Activated CD4-positive, alpha-beta T cell treated with anti-CD3 and anti-CD28 coated beads for 36 hours (primary cell): ENCODE data around the gene CD9. TPM values are rescaled to one million over a fixed set of nuclear protein-coding genes. Genes with fewer than 3 reads are reported as not detected.
"Not testable (repeated sequence)": the region's sequence is repeated elsewhere in the genome, so short reads cannot be mapped to it uniquely, and the experiment has no call there.

ENCODE experiments used
- ATAC-seq: fragments of 200-7000 bp; cut with Tn5 transposase; one replicate; pipeline ENCODE4 v1.10.0; 2021; ENCODE audit warnings: mild to moderate bottlenecking, moderate library complexity
- CTCF ChIA-PET: fragments of 350-600 bp; sonication (Branson Sonifier 250); formaldehyde crosslinking; loops from one replicate; lab custom pipeline; 2021; ENCODE audit warnings: antibody characterized with exemption; lab: Charles Lee
- POLR2A ChIA-PET: fragments of 350-600 bp; sonication (Branson Sonifier 250); formaldehyde crosslinking; loops from one replicate; lab custom pipeline; 2021; ENCODE audit warnings: antibody characterized with exemption, inconsistent platforms; lab: Charles Lee
- DNase-seq: peaks from one replicate; pipeline ENCODE4 v3.0.0-alpha.2; 2020
- H3K27ac Mint-ChIP-seq: one replicate; pipeline ENCODE4 v1.8.0; 2021; ENCODE audit warnings: mixed read lengths
- H3K27me3 Mint-ChIP-seq: one replicate; pipeline ENCODE4 v1.8.0; 2021; ENCODE audit warnings: mixed read lengths
- H3K36me3 Mint-ChIP-seq: one replicate; pipeline ENCODE4 v1.8.0; 2021; ENCODE audit warnings: low read depth, mixed read lengths
- H3K4me1 Mint-ChIP-seq: one replicate; pipeline ENCODE4 v1.8.0; 2021; ENCODE audit warnings: mixed read lengths
- H3K4me3 Mint-ChIP-seq: one replicate; pipeline ENCODE4 v1.8.0; 2021; ENCODE audit warnings: mild to moderate bottlenecking, moderate library complexity, mixed read lengths
- H3K9me3 Mint-ChIP-seq: one replicate; pipeline ENCODE4 v1.8.0; 2021; ENCODE audit warnings: low read depth, mixed read lengths
- intact Hi-C, 2 experiments: fragments of 100-400 bp; cut with DNase I in 1 of 2; cut with micrococcal nuclease in 1 of 2; formaldehyde crosslinking; loops; one replicate each; pipeline versions ENCODE4 v1.14.2 to v1.15.1; 2022 to 2024; cut with DNase I, micrococcal nuclease
- total RNA-seq, 2 experiments: library from RNA; stranded (reverse); gene quantifications; one replicate each; pipeline ENCODE4 v1.2.3, GENCODE V29; 2021

The CD9 gene, protein sequence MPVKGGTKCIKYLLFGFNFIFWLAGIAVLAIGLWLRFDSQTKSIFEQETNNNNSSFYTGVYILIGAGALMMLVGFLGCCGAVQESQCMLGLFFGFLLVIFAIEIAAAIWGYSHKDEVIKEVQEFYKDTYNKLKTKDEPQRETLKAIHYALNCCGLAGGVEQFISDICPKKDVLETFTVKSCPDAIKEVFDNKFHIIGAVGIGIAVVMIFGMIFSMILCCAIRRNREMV
- 10 to 100 TPM; 11.5 to 12.8 TPM for total RNA-seq

DNA sequence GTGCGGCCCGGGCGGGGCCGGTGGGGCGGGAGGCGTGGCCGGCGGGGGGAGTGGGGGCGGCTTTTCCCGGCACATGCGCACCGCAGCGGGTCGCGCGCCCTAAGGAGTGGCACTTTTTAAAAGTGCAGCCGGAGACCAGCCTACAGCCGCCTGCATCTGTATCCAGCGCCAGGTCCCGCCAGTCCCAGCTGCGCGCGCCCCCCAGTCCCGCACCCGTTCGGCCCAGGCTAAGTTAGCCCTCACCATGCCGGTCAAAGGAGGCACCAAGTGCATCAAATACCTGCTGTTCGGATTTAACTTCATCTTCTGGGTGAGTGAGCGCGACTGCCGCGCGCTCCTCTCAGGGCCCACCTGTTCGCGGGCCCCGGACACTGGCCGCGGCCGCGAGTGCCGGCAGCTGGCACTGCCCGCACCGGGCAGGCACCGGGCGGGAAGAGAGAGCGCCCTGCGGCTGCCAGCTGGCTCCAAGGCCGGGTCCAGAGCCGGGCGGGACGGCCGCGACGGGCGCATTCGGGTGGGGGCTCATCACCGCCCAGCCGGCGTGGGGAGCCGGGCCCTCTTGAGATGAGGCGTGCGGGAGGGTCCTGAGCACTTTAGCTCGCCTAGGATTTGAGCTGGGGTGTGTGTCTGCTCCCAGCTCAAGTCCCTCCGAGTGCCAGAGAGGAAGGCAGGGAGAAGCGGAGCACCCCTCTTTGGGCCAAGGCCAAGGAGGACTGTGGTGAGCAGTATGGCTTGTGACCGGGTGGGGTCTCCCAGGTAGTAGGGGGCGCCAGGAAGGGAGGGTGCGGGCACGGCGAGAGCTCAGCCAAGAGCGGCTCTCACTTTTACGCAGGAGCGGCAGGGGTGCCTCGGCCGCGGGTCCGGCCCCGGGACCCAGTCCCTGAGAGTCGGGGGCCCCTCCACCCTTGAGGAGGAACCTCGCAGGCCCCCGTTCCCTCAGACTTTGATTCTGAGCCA lies at the start of gene CD9:
Gene CD9, plus strand, starts transcription at position 145 of the 957 bp plus-strand sequence. Its CDS starts 100 bp downstream, at position 245.
- Mint-ChIP-seq H3K4me1 (peaks cover 21% of the 10 kb centered on the region), H3K36me3 (no peaks in the 10 kb centered on the region), H3K9me3 (no peaks in the 10 kb centered on the region), H3K27me3 (peaks cover 36% of the 10 kb centered on the region), H3K27ac (peak within 1 kb of the TSS; percentile 2), H3K4me3 (peak within 1 kb of the TSS; percentile 58)
- POLR2A ChIA-PET = no interaction called here
- CTCF ChIA-PET = interaction anchor here (0.6 to 2.0 kb wide), 11 partner anchors 12 to 293 kb away, joined by 3 to 11 read pairs (median 3); no protein-coding TSS in a partner anchor
- DNase-seq (peak; percentile 66), ATAC-seq (peak; percentile 55)
- intact Hi-C loops = no loop called here

DNA sequence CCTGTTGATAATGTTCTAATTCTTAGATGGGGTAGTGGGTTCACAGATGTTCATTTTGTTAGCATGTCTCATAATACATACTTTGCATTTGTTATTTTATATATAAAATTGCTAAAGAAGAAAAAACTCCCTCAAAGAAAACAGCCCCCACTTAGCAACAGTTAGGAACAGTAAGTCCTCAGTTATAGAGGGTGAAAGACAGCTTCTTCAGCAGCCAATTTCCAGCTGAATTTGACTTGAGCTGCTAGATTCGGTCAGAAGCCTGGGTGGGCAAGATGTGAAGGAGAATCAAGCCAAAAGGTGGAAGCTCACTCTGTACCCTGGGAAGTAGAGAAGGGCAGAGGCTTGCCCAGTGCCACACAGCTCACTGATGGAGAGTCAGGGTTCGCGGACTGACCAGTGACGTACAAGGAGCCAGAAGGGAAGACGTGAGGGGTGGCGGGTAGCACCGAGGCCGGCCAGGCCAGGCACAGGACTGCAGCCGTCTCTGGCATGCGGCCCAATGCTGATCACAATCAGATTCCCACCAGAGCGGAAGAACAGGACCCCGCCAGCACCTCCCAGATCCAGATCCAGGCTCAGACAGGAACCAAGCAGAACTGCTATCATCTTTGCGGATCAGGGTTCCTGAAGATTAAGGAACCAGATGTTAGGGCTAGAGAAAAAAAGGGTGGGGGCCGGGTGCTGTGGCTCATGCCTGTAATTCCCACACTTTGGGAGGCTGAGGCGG lies 45.3 kb upstream of the CD9 start:
- intact Hi-C loops = no loop called here
- H3K27me3 Mint-ChIP-seq = no peaks in the 10 kb centered on the region
- H3K36me3 Mint-ChIP-seq = no peaks in the 10 kb centered on the region
- H3K4me1 Mint-ChIP-seq = peaks cover 8% of the 10 kb centered on the region
- DNase-seq = no peak
- no peaks in the 10 kb centered on the region for H3K9me3 Mint-ChIP-seq
- ATAC-seq = no peak
- ChIA-PET POLR2A (no interaction called here), CTCF (interaction anchor here (1.4 kb wide), 1 partner anchor 40 kb away, joined by 3 read pairs; no protein-coding TSS in a partner anchor)
- H3K4me3 Mint-ChIP-seq = no peak overlapping the region
- H3K27ac Mint-ChIP-seq = no peak overlapping the region

DNA sequence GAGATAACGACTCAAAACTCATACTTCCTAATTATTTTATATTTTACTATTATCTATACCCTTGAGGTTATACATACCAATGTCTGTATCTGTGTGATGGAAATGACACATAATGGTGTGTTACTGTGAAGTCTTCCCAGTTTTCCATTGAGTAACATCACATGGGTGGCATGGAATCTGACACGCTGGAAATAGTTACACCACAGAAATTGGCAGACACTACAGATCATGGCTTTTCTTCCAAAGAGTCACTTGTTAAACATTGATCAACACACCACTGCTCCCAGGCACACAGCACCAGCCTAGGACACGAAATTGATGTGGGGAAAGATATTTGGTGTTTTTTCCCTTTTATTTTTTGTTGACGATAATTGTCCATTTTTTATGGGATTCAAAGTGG lies 42.7 kb upstream of the CD9 start:
- Mint-ChIP-seq H3K27me3 (no peaks in the 10 kb centered on the region), H3K36me3 (no peaks in the 10 kb centered on the region), H3K4me3 (no peak overlapping the region), H3K9me3 (no peaks in the 10 kb centered on the region), H3K4me1 (peaks cover 8% of the 10 kb centered on the region), H3K27ac (no peak overlapping the region)
- intact Hi-C loops = no loop called here
- ATAC-seq = no peak
- DNase-seq = no peak
- ChIA-PET CTCF (interaction anchor here (0.6 to 1.0 kb wide), 2 partner anchors 43 to 77 kb away, joined by 3 read pairs; no protein-coding TSS in a partner anchor), POLR2A (interaction anchor here (0.6 kb wide), 1 partner anchor 137 kb away, joined by 4 read pairs; no protein-coding TSS in a partner anchor)

DNA sequence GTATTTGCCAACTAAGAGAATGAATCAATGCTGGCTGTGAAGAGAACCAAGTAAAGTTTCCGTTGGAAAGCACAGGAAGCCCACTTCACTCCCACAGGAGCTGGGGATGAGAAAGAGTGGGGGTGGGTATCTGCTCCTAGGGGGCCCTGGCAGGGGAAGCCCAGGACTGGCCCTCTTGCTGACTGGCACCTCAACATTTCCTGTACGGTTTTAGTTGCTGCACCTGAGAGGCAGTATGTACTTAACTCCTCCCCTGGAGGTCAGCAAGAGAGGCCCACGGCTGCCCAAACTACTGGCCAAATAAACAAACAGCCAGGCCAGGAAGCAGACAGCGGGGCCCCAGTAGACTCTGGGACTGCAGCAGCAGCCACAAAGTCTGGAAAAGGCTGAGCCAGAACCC lies 41.9 kb upstream of the CD9 start:
- H3K4me3 Mint-ChIP-seq = no peak overlapping the region
- POLR2A ChIA-PET = interaction anchor here (0.6 kb wide), 1 partner anchor 136 kb away, joined by 4 read pairs; no protein-coding TSS in a partner anchor
- no peaks in the 10 kb centered on the region for H3K9me3 Mint-ChIP-seq
- no peaks in the 10 kb centered on the region for H3K27me3 Mint-ChIP-seq
- intact Hi-C loops = no loop called here
- peaks cover 8% of the 10 kb centered on the region for H3K4me1 Mint-ChIP-seq
- H3K27ac Mint-ChIP-seq = no peak overlapping the region
- ATAC-seq (no peak), DNase-seq (no peak)
- H3K36me3 Mint-ChIP-seq = no peaks in the 10 kb centered on the region
- CTCF ChIA-PET = interaction anchor here (0.6 to 1.0 kb wide), 3 partner anchors 27 to 53 kb away, joined by 3 read pairs; no protein-coding TSS in a partner anchor

DNA sequence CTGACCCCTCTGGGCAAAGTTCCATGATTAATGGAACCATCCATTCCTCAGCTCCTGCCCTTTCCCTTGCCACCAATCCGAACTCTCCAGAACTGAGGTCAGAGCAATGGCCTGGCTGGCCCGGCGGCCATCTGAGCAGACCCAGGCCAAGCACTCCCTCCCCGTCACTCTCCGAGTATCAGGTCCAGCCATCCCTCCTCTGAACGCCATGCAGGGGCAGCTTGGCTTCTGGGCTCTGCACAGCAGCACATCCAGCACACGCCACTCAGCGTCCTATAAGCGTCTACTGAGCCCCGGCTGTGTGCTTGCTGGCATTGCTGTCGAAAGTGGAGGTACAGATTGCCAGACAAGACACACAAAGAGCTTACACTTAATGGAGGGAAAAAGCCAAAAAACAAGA lies 41.5 kb upstream of the CD9 start:
- Mint-ChIP-seq H3K27me3 (no peaks in the 10 kb centered on the region), H3K4me3 (no peak overlapping the region), H3K4me1 (peaks cover 8% of the 10 kb centered on the region), H3K36me3 (no peaks in the 10 kb centered on the region), H3K27ac (no peak overlapping the region), H3K9me3 (no peaks in the 10 kb centered on the region)
- intact Hi-C loops = no loop called here
- ATAC-seq = no peak
- CTCF ChIA-PET = interaction anchor here (0.7 kb wide), 1 partner anchor 53 kb away, joined by 3 read pairs; no protein-coding TSS in a partner anchor
- DNase-seq = no peak
- POLR2A ChIA-PET = no interaction called here

DNA sequence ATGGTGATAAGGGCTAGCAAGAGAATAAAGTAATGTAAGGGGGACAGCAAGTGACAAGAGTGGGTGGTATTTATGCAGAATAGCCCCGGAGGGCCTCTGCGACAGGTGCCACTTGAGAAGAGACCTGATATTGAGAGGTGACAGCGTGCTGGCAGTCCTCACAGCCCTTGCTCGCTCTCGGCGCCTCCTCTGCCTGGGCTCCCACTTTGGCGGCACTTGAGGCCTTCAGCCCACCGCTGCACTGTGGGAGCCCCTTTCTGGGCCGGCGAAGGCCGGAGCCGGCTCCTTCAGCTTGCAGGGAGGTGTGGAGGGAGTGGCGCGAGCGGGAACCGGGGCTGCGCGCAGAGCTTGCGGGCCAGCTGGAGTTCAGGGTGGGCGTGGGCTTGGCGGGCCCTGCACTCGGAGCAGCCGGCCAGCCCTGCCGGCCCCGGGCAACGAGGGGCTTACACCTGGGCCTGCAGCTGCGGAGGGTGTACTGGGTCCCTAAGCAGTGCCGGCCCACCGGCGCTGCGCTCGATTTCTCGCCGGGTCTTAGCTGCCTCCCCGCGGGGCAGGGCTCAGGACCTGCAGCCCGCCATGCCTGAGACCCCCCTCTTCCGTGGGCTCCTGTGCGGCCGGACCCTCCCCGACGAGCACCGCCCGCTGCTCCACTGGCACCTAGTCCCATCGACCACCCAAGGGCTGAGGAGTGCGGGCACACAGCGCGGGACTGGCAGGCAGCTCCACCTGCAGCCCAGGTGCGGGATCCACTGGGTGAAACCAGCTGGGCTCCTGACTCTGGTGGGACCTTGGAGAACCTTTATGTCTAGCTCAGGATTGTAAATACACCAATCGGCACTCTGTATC lies 40.8 kb upstream of the CD9 start:
- CTCF ChIA-PET = interaction anchor here (0.7 kb wide), 1 partner anchor 52 kb away, joined by 3 read pairs; no protein-coding TSS in a partner anchor

DNA sequence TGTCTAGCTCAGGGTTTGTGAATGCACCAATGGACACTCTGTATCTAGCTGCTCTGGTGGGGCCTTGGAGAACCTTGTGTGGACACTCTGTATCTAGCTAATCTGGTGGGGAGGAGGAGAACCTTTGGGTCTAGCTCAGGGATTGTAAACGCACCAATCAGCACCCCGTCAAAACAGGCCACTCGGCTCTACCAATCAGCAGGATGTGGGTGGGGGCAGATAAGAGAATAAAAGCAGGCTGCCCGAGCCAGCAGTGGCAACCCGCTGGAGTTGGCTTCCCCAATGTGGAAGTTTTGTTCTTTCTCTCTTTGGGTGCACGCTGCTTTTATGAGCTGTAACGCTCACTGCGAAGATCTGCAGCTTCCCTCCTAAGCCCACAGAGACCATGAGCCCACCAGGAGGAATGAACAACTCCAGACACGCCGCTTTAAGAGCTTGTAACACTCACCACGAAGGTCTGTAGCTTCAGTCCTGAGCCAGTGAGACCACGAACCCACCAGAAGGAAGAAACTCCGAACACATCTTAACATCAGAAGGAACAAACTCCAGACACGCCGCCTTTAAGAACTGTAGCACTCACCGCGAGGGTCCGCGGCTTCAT lies 40.1 kb upstream of the CD9 start:
- H3K4me3 Mint-ChIP-seq, ATAC-seq, H3K27me3 Mint-ChIP-seq, POLR2A ChIA-PET, H3K9me3 Mint-ChIP-seq, H3K4me1 Mint-ChIP-seq, DNase-seq, H3K36me3 Mint-ChIP-seq, CTCF ChIA-PET, H3K27ac Mint-ChIP-seq: not testable (repeated sequence)
- intact Hi-C loops = loop anchor here in 1 of 2 experiments (10.0 kb wide), 1 partner anchor 95 kb away; no protein-coding TSS in a partner anchor

More for the DNA sequence above, 40.8 kb upstream of the CD9 start:
- H3K4me1 Mint-ChIP-seq, H3K4me3 Mint-ChIP-seq, H3K36me3 Mint-ChIP-seq, H3K9me3 Mint-ChIP-seq, H3K27ac Mint-ChIP-seq, POLR2A ChIA-PET, DNase-seq, ATAC-seq, H3K27me3 Mint-ChIP-seq: not testable (repeated sequence)
- intact Hi-C loops = loop anchor here in 1 of 2 experiments (10.0 kb wide), 1 partner anchor 95 kb away; no protein-coding TSS in a partner anchor

DNA sequence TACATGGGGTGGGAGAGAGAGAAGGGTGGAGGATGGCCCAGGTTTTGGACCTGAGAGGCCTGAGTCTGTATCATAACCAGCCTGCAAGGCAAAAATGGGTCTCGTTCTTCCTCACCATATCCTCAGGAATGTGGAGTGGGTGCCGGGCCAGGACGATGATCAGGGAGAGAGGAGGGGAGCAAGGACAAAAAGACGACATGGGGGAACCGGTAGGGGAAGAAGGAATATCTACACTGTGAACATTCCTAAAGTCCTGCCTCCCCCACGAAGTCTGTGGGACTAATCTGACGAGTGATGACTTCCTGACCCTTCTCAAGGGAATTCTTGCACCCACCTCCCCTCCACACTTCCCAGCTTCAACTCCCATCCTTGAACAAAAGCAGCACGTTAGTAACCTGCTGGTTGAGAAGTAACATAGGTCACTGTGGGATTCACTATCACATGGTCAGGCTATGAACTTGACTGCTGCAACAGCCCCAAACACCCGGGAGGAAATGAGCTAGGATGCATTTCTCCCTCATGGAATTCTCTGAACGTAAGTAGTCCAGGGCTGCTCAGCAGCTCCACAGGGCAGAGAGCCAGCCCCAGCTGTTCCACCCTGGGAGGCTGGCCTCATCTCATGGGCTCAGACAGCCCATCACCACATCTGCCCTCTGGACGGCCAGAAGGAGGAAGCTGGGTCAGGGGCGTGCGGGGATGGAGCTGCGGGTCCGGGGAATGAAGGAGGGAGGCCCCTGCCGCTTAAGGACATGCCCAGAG lies 38.9 kb upstream of the CD9 start:
- Mint-ChIP-seq H3K4me3 (no peak overlapping the region), H3K9me3 (no peaks in the 10 kb centered on the region), H3K27me3 (no peaks in the 10 kb centered on the region), H3K4me1 (peaks cover 8% of the 10 kb centered on the region), H3K27ac (no peak overlapping the region), H3K36me3 (no peaks in the 10 kb centered on the region)
- ChIA-PET POLR2A (no interaction called here), CTCF (interaction anchor here (0.6 to 0.8 kb wide), 2 partner anchors 29 to 91 kb away, joined by 4 read pairs; no protein-coding TSS in a partner anchor)
- no peak for DNase-seq
- intact Hi-C loops = loop anchor here in 1 of 2 experiments (10.0 kb wide), 1 partner anchor 97 kb away; no protein-coding TSS in a partner anchor
- ATAC-seq = no peak

DNA sequence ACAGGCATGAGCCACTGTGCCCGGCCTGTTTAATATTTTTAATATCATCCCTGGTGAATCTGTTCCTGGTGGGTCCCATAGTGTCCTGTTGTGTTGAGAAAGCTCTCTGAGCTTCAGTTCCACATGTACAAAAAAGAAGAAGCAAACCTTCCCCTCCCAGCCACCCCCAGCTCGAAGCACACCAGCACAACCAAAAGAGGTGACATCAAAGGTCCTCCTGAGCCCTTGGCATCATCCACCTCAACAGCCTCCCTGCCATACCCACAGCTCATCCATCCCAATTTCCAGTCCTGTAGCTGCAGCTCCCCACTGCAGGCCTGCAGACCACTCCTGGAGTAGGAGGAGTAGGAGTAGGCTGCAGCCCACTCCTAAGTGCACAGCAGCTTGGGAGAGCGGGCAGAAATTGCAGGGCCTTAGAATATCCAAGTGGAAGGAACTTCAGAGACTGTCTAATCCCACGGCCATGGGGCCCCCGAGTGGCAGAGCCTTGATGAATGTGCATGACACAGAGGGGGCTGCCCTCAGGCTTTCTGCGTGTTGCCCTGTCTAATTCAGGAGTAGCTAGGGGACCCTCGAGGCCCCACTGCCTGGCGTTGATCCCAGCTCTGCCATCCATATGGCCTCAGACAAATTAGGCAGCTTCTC lies 36.7 kb upstream of the CD9 start:
- Mint-ChIP-seq H3K36me3 (no peaks in the 10 kb centered on the region), H3K4me1 (peaks cover 24% of the 10 kb centered on the region), H3K9me3 (no peaks in the 10 kb centered on the region), H3K4me3 (no peak overlapping the region), H3K27me3 (no peaks in the 10 kb centered on the region), H3K27ac (no peak overlapping the region)
- CTCF ChIA-PET = no interaction called here
- DNase-seq = no peak
- intact Hi-C loops = loop anchor here in 1 of 2 experiments (10.0 kb wide), 1 partner anchor 99 kb away; no protein-coding TSS in a partner anchor
- POLR2A ChIA-PET = no interaction called here
- ATAC-seq = no peak
